Measurements from ENCODE around the gene TSPAN4.

- TF ChIP-seq CTCF (IDR thresholded peaks at IDR 0.05; ENCODE audit: insufficient read depth, low read length): no peak
- peak; percentile 98 for TF ChIP-seq POLR2AphosphoS5 (IDR thresholded peaks at IDR 0.05; ENCODE audit: low read depth)
- TF ChIP-seq SPI1 (IDR thresholded peaks at IDR 0.05; ENCODE audit: borderline replicate concordance, low read depth): peak; percentile 94
- no peak for TF ChIP-seq REST (IDR thresholded peaks at IDR 0.05; ENCODE audit: insufficient replicate concordance, low read depth)
Observed at GRCh38 chr11:821512-822371, 20.9 kb upstream of the TSPAN4 start.
